GM23248 (cell line): ENCODE results near the gene HOXA2. TPM values are rescaled to one million over a fixed set of nuclear protein-coding genes. Genes with fewer than 3 reads are reported as not detected.

Experiments
- DNase-seq: peaks from one replicate; pipeline ENCODE4 v3.0.0-alpha.2; 2015
- H2AFZ ChIP-seq: fragments of 200-600 bp; sonication (generic); 2 replicates; pipeline ENCODE4 v1.6.1; 2016; ENCODE audit warnings: antibody characterized with exemption
- H3F3A ChIP-seq: fragments of 200-600 bp; sonication (generic); 2 replicates; pipeline ENCODE4 v1.6.1; 2016; ENCODE audit warnings: mild to moderate bottlenecking, antibody characterized with exemption, mixed run types; ENCODE audit not compliant: insufficient read depth
- H3K27ac ChIP-seq: fragments of 200-600 bp; sonication (generic); 2 replicates; pipeline ENCODE4 v1.5.1; 2016; ENCODE audit warnings: mild to moderate bottlenecking
- H3K27me3 ChIP-seq: fragments of 200-600 bp; sonication (generic); replicated peaks from 2 replicates; pipeline ENCODE4 v1.6.1; 2016; ENCODE audit warnings: mild to moderate bottlenecking; ENCODE audit not compliant: insufficient read depth
- H3K36me3 ChIP-seq: fragments of 200-600 bp; sonication (generic); 2 replicates; pipeline ENCODE4 v1.6.1; 2016; ENCODE audit warnings: low read depth, mild to moderate bottlenecking
- H3K4me1 ChIP-seq: fragments of 200-600 bp; sonication (generic); 2 replicates; pipeline ENCODE4 v1.6.1; 2016; ENCODE audit warnings: mild to moderate bottlenecking; ENCODE audit not compliant: insufficient read depth
- H3K4me2 ChIP-seq: fragments of 200-600 bp; sonication (generic); one replicate; pipeline ENCODE4 v1.6.1; 2016; ENCODE audit warnings: mild to moderate bottlenecking; ENCODE audit not compliant: unreplicated experiment
- H3K4me3 ChIP-seq: fragments of 200-600 bp; sonication (generic); 2 replicates; pipeline ENCODE4 v1.5.1; 2016; ENCODE audit warnings: mild to moderate bottlenecking
- H3K79me2 ChIP-seq: fragments of 200-600 bp; sonication (generic); 2 replicates; pipeline ENCODE4 v1.6.1; 2016; ENCODE audit warnings: mild to moderate bottlenecking; ENCODE audit not compliant: insufficient read depth
- H3K9ac ChIP-seq: fragments of 200-600 bp; sonication (generic); 2 replicates; pipeline ENCODE4 v1.6.1; 2016; ENCODE audit warnings: mild to moderate bottlenecking
- H3K9me2 ChIP-seq: fragments of 200-600 bp; sonication (generic); 2 replicates; pipeline ENCODE4 v1.6.1; 2016; ENCODE audit warnings: mixed run types, mild to moderate bottlenecking, moderate library complexity; ENCODE audit not compliant: insufficient read depth
- H3K9me3 ChIP-seq: fragments of 200-600 bp; sonication (generic); one replicate; pipeline ENCODE4 v1.6.1; 2017; ENCODE audit warnings: low read depth
- H4K20me1 ChIP-seq: fragments of 200-600 bp; sonication (generic); 2 replicates; pipeline ENCODE4 v1.6.0; 2016; ENCODE audit not compliant: insufficient read depth
- EZH2 ChIP-seq: fragments of 200-600 bp; sonication (generic); IDR thresholded peaks from 2 replicates; pipeline ENCODE4 v1.6.1; 2018; ENCODE audit warnings: antibody characterized with exemption, mild to moderate bottlenecking; ENCODE audit not compliant: insufficient read depth, poor library complexity, severe bottlenecking
- EZH2phosphoT487 ChIP-seq: fragments of 200-600 bp; sonication (generic); IDR thresholded peaks from 2 replicates; pipeline ENCODE4 v1.6.1; 2018; ENCODE audit warnings: antibody characterized with exemption, moderate library complexity, mild to moderate bottlenecking, low read depth; ENCODE audit not compliant: insufficient read depth
- WGBS, 2 experiments: methylation state at CpG; one replicate each; pipeline ENCODE4 v1.1.6; 2015 to 2017; ENCODE audit warnings: low lambda C conversion rate in 2 of 2, low coverage in 1 of 2; ENCODE audit errors: missing lambda C conversion rate in 2 of 2; 5-methylcytosine and 5-hydroxymethylcytosine counted together
- in situ Hi-C: fragments of 300-500 bp; cut with MboI; formaldehyde crosslinking; loops from 2 replicates; pipeline ENCODE4 v1.15.0; 2020
- polyA plus RNA-seq: library from polyadenylated mRNA; unstranded; fragments of >200 nt; fragmentation: Nextera tagmentation; extraction: Ambion mirVana; gene quantifications from 2 replicates; pipeline ENCODE4 v1.2.1, GENCODE V29; 2016
- total RNA-seq: library from RNA; depleted of rRNA; stranded (reverse); fragments of >200 nt; shearing (Covaris generic); gene quantifications from 2 replicates; pipeline ENCODE4 v1.2.3, GENCODE V29; 2014

The HOXA2 gene
- total and polyA plus RNA-seq, 2 experiments from 2014 or later, result not detected

DNA sequence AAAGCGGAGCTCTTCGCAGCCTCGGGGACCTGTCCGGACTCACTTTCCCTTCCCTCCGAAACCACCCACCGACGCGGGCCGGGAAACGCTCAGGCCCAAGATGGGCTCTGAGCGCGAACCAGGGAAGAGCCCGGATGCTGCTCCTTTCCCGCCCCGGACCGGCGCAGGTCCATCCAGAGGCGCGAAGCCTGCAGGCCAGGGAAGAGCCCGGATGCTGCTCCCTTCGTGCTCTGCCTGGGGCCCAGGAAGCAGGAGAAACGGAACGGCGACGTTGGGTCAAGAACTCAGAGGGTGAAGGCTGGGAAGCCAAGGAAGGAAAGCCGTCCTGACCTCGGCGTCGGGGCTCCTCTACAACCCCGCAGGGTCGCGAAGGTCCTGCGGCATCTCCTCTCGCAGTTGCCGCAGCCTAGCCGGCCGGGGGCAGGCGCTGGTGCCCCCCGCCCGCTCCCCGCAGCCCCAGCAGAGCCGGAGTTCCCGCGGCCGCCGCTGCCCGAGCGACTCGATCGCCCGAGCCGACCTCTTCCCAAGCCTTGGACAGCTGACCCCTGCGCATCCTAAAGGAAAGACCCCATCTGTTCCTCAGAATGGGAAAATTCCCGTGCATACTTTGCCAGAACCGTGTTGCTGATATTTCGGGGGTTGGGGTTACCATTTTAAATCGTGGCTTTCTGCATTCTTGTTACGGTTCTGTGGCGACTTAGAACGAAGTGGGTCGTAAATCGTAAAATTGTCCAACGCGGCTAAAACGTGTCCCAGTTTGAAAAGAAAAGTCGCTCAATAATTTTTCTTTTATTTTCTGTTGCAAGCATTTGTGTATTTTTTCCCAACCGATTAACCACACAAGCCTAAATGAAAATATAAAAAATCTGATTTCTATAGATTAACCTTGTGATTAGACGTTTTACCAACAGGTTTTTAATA, 14.2 kb downstream of the HOXA2 start:
- 30 to 38% methylated on average over 43 to 52 of the region's 68 CpGs for WGBS, 2 experiments
- in situ Hi-C loops, result no loop called here
- H3K27me3 ChIP-seq, result peaks cover 8% of the 10 kb centered on the region; the same call in 1 of the 2 replicates

DNA sequence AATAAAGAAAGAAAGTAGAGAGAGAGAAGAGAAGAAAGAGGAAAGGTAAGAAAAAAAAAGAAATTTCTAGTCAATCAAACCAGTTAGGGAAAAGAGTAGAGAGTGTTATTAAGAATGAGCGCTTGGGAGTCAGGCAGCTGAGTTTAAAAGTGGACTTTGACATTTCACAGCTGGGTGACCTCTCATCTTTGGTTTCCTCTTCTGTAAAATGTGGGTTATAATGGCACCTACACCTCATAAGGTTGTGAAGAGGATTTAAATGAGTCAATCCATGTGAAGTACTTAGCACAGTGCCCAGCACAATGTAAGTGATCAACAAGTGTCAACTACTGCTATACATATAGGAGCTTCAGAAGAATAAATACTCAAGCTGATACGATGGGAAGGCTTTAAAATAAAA, 18.8 kb downstream of the HOXA2 start:
- no peak overlapping the region for H3K9ac ChIP-seq
- H3K27ac ChIP-seq, result no peak overlapping the region
- H2AFZ ChIP-seq, result no peak overlapping the region
- H3K9me3 ChIP-seq, result no peaks in the 10 kb centered on the region
- in situ Hi-C loops, result no loop called here
- no peak overlapping the region for H3K4me2 ChIP-seq
- no peak overlapping the region for H3K4me3 ChIP-seq
- H3K27me3 ChIP-seq, result peaks cover 5% of the 10 kb centered on the region; the same call in 1 of the 2 replicates
- no peaks in the 10 kb centered on the region for H3K36me3 ChIP-seq
- no peaks in the 10 kb centered on the region for H3K9me2 ChIP-seq
- no peaks in the 10 kb centered on the region for H3K79me2 ChIP-seq
- H3F3A ChIP-seq, result no peaks in the 10 kb centered on the region
- H4K20me1 ChIP-seq, result no peaks in the 10 kb centered on the region
- TF ChIP-seq EZH2phosphoT487, result no peak
- TF ChIP-seq EZH2, result no peak
- peaks cover 23% of the 10 kb centered on the region for H3K4me1 ChIP-seq
- DNase-seq, result no peak
- WGBS, 2 experiments, result 70 to 77% methylated on average over 2 of the region's 2 CpGs

More for the DNA sequence above, 14.2 kb downstream of the HOXA2 start:
- H3K79me2 ChIP-seq, result no peaks in the 10 kb centered on the region
- peak overlapping the region; percentile 27; the same call in 1 of the 2 replicates for H3K4me3 ChIP-seq
- TF ChIP-seq EZH2phosphoT487 (no peak), EZH2 (no peak)
- H3K4me1 ChIP-seq, result no peaks in the 10 kb centered on the region
- no peak overlapping the region for H3K27ac ChIP-seq
- no peaks in the 10 kb centered on the region for H3K36me3 ChIP-seq
- peak overlapping the region; percentile 72 for H2AFZ ChIP-seq
- H4K20me1 ChIP-seq, result no peaks in the 10 kb centered on the region
- H3K9ac ChIP-seq, result no peak overlapping the region
- DNase-seq, result peak; percentile 15
- no peak overlapping the region for H3K4me2 ChIP-seq
- no peaks in the 10 kb centered on the region for H3F3A ChIP-seq
- no peaks in the 10 kb centered on the region for H3K9me2 ChIP-seq
- no peaks in the 10 kb centered on the region for H3K9me3 ChIP-seq

GRCh38 chr7:27082171-27082570, 20.3 kb downstream of the HOXA2 start:
- peak overlapping the region; percentile 51 for H3K4me2 ChIP-seq
- in situ Hi-C loops, result no loop called here
- DNase-seq, result peak; percentile 39
- H2AFZ ChIP-seq, result 0 out of 2 replicates have a peak overlapping the region, but pooled peaks have one; percentile 31
- no peaks in the 10 kb centered on the region for H3K36me3 ChIP-seq
- H3K9ac ChIP-seq, result no peak overlapping the region
- H3K4me3 ChIP-seq, result no peak overlapping the region
- H3K27me3 ChIP-seq, result no peaks in the 10 kb centered on the region
- H3K27ac ChIP-seq, result no peak overlapping the region
- H4K20me1 ChIP-seq, result no peaks in the 10 kb centered on the region
- peaks cover 25% of the 10 kb centered on the region for H3K4me1 ChIP-seq
- 75 to 85% methylated on average over 1 of the region's 1 CpG for WGBS, 2 experiments
- no peaks in the 10 kb centered on the region for H3K9me3 ChIP-seq
- no peaks in the 10 kb centered on the region for H3K9me2 ChIP-seq
- TF ChIP-seq EZH2phosphoT487 (no peak), EZH2 (no peak)
- H3F3A ChIP-seq, result no peaks in the 10 kb centered on the region
- H3K79me2 ChIP-seq, result no peaks in the 10 kb centered on the region

DNA sequence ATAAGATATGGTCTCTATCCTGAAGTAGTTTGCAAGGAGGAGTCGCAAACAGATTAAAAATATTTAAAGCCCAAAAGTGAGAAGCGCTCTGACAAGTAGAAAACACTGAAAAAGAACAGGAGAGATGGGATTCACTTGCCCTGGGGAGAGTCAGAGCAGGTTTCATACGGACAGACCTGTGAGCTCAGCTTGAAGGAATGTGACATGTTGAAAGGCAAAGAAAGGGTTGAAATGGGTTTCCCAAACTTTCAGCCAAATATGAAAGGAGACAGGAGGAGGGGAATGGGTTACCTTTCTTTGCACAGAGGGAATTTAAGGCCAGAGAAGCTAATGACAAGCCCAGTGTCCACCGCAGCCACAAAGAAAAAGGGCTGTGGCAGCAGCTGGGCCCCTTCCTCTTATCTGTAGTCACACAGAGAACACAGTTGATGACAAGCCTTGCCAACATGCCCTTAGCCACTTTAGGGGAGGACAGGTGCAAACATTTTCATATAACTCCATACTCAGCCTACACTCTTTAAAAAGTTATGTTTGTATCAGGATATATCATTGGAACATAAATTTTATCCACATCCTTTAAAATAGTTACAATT, 21.5 kb downstream of the HOXA2 start:
- Histone ChIP-seq H3K27me3 (no peaks in the 10 kb centered on the region), H4K20me1 (no peaks in the 10 kb centered on the region), H3F3A (no peaks in the 10 kb centered on the region), H3K27ac (no peak overlapping the region), H3K9ac (no peak overlapping the region), H3K4me2 (no peak overlapping the region), H3K4me1 (peaks cover 25% of the 10 kb centered on the region), H3K79me2 (no peaks in the 10 kb centered on the region), H3K9me2 (no peaks in the 10 kb centered on the region), H3K36me3 (no peaks in the 10 kb centered on the region), H3K9me3 (no peaks in the 10 kb centered on the region), H2AFZ (no peak overlapping the region), H3K4me3 (no peak overlapping the region)
- peak; percentile 53 for DNase-seq
- 75 to 80% methylated on average over 4 of the region's 4 CpGs for WGBS, 2 experiments
- TF ChIP-seq EZH2phosphoT487 (no peak), EZH2 (no peak)
- in situ Hi-C loops, result no loop called here
